HepG2 (cell line): Measurements from ENCODE around the gene HES1. TPM values are rescaled to one million over a fixed set of nuclear protein-coding genes. Genes with fewer than 3 reads are reported as not detected.

ENCODE experiments used
- ESRRA ChIP-seq: sonication (generic); formaldehyde crosslinking; IDR thresholded peaks from 2 replicates; pipeline ENCODE4 v1.5.1; 2020; ENCODE audit warnings: mild to moderate bottlenecking, low read depth, missing genetic modification reagents
- GLI4 ChIP-seq: sonication (generic); formaldehyde crosslinking; IDR thresholded peaks from 2 replicates; pipeline ENCODE4 v1.5.1; 2020; ENCODE audit warnings: missing genetic modification reagents, mild to moderate bottlenecking, moderate library complexity, borderline replicate concordance
- JARID2 ChIP-seq: sonication (generic); formaldehyde crosslinking; IDR thresholded peaks from 2 replicates; pipeline ENCODE4 v1.8.1; 2023; ENCODE audit warnings: missing genetic modification reagents, inconsistent platforms; ENCODE audit not compliant: insufficient replicate concordance
- KDM3A ChIP-seq: IDR thresholded peaks from 2 replicates; pipeline ENCODE4 v1.6.1; 2018; ENCODE audit warnings: low read depth, missing compliant biosample characterization
- MTF2 ChIP-seq: sonication (generic); formaldehyde crosslinking; IDR thresholded peaks from 2 replicates; pipeline ENCODE4 v1.5.0; 2020; ENCODE audit warnings: missing genetic modification reagents, borderline replicate concordance
- NFE2 ChIP-seq: sonication (generic); formaldehyde crosslinking; IDR thresholded peaks from 2 replicates; pipeline ENCODE4 v1.4.0; 2020; ENCODE audit warnings: missing genetic modification reagents
- NFRKB ChIP-seq: fragments of 450-650 bp; IDR thresholded peaks from 2 replicates; pipeline ENCODE4 v1.6.1; 2017
- PAF1 ChIP-seq: IDR thresholded peaks from 2 replicates; pipeline ENCODE4 v1.6.1; 2016; ENCODE audit warnings: missing genetic modification reagents, missing compliant biosample characterization
- SNAI1 ChIP-seq: sonication (generic); formaldehyde crosslinking; IDR thresholded peaks from 2 replicates; pipeline ENCODE4 v1.5.0; 2020; ENCODE audit warnings: mild to moderate bottlenecking, missing genetic modification reagents, borderline replicate concordance
- SRSF9 ChIP-seq: fragments of 200-400 bp; formaldehyde crosslinking; IDR thresholded peaks from 2 replicates; pipeline ENCODE4 v1.6.1; 2018; ENCODE audit warnings: borderline replicate concordance, mild to moderate bottlenecking, low read depth, low read length; ENCODE audit not compliant: insufficient read depth, poor library complexity, severe bottlenecking
- XRCC5 ChIP-seq: fragments of 200-400 bp; formaldehyde crosslinking; optimal IDR thresholded peaks from 2 replicates; pipeline ENCODE3; 2017; ENCODE audit warnings: mild to moderate bottlenecking, low read length
- ZFP41 ChIP-seq: sonication (generic); formaldehyde crosslinking; IDR thresholded peaks from 2 replicates; pipeline ENCODE4 v1.4.0; 2020; ENCODE audit warnings: mild to moderate bottlenecking, missing genetic modification reagents, borderline replicate concordance
- ZNF263 ChIP-seq: sonication (generic); formaldehyde crosslinking; IDR thresholded peaks from 2 replicates; pipeline ENCODE4 v1.4.0; 2020; ENCODE audit warnings: missing genetic modification reagents
- ZNF383 ChIP-seq: sonication (generic); formaldehyde crosslinking; IDR thresholded peaks from 2 replicates; pipeline ENCODE4 v1.4.0; 2020; ENCODE audit warnings: missing genetic modification reagents, mild to moderate bottlenecking, borderline replicate concordance
- ZNF572 ChIP-seq: sonication (generic); formaldehyde crosslinking; IDR thresholded peaks from 2 replicates; pipeline ENCODE4 v1.5.1; 2020; ENCODE audit warnings: mild to moderate bottlenecking, missing genetic modification reagents
- ZNF75D ChIP-seq: sonication (generic); formaldehyde crosslinking; IDR thresholded peaks from 2 replicates; pipeline ENCODE4 v1.8.1; 2023; ENCODE audit warnings: missing genetic modification reagents, mild to moderate bottlenecking, borderline replicate concordance
- ZNF777 ChIP-seq: sonication (generic); formaldehyde crosslinking; IDR thresholded peaks from 2 replicates; pipeline ENCODE4 v1.4.0; 2020; ENCODE audit warnings: missing genetic modification reagents
- ZZZ3 ChIP-seq: sonication (generic); formaldehyde crosslinking; IDR thresholded peaks from 2 replicates; pipeline ENCODE4 v1.4.0; 2020; ENCODE audit warnings: missing genetic modification reagents, mild to moderate bottlenecking, borderline replicate concordance
- polyA plus RNA-seq, 8 experiments: library from polyadenylated mRNA; depleted of rRNA in 3 of 8; stranded (reverse) in 7 of 8; unstranded in 1 of 8; fragments of >200 nt; fragmentation: Illumina TruSeq in 4 of 8; extraction: Trizol in 4 of 8; gene quantifications; 2 replicates each; pipeline versions ENCODE4 v1.2.1 to v1.2.3, GENCODE V29; 2011 to 2016; ENCODE audit warnings: low read depth in 4 of 8, missing spikeins in 1 of 8, mixed read lengths in 1 of 8; ENCODE audit not compliant: insufficient read depth in 1 of 8
- total RNA-seq, 5 experiments: library from RNA; depleted of rRNA; stranded (reverse); fragments of >200 nt; fragmentation: Illumina TruSeq; extraction: Trizol; gene quantifications; 2 replicates each; pipeline ENCODE4 v1.2.3, GENCODE V29; 2016; ENCODE audit warnings: low read depth in 1 of 5
- TF ChIP-seq, protein P1 (sequence below): sonication (generic); formaldehyde crosslinking; IDR thresholded peaks from 2 replicates; pipeline ENCODE4 v1.8.0; 2022; ENCODE audit warnings: missing genetic modification reagents, mild to moderate bottlenecking, borderline replicate concordance
- TF ChIP-seq, protein P2 (sequence below): sonication (generic); formaldehyde crosslinking; IDR thresholded peaks from 2 replicates; pipeline ENCODE4 v1.4.0; 2020; ENCODE audit warnings: missing genetic modification reagents, mild to moderate bottlenecking, borderline replicate concordance
- TF ChIP-seq, protein P3 (sequence below): sonication (generic); formaldehyde crosslinking; IDR thresholded peaks from 2 replicates; pipeline ENCODE4 v1.4.0; 2020; ENCODE audit warnings: mild to moderate bottlenecking, missing genetic modification reagents
- TF ChIP-seq, protein P4 (sequence below): sonication (generic); formaldehyde crosslinking; IDR thresholded peaks from 2 replicates; pipeline ENCODE4 v1.5.0; 2020; ENCODE audit warnings: missing genetic modification reagents
- TF ChIP-seq, protein P5 (sequence below): sonication (generic); formaldehyde crosslinking; IDR thresholded peaks from 2 replicates; pipeline ENCODE4 v1.4.0; 2020; ENCODE audit warnings: missing genetic modification reagents, borderline replicate concordance
- TF ChIP-seq, protein P6 (sequence below): sonication (generic); formaldehyde crosslinking; IDR thresholded peaks from 2 replicates; pipeline ENCODE4 v1.4.0; 2020; ENCODE audit warnings: mild to moderate bottlenecking, missing genetic modification reagents

HES1 gene
- total and polyA plus RNA-seq, 2 of the 13 experiments (the other 11 are each of a cell fraction or from before 2014, with no cell fraction given), result 15.4 to 19.8 TPM

DNA sequence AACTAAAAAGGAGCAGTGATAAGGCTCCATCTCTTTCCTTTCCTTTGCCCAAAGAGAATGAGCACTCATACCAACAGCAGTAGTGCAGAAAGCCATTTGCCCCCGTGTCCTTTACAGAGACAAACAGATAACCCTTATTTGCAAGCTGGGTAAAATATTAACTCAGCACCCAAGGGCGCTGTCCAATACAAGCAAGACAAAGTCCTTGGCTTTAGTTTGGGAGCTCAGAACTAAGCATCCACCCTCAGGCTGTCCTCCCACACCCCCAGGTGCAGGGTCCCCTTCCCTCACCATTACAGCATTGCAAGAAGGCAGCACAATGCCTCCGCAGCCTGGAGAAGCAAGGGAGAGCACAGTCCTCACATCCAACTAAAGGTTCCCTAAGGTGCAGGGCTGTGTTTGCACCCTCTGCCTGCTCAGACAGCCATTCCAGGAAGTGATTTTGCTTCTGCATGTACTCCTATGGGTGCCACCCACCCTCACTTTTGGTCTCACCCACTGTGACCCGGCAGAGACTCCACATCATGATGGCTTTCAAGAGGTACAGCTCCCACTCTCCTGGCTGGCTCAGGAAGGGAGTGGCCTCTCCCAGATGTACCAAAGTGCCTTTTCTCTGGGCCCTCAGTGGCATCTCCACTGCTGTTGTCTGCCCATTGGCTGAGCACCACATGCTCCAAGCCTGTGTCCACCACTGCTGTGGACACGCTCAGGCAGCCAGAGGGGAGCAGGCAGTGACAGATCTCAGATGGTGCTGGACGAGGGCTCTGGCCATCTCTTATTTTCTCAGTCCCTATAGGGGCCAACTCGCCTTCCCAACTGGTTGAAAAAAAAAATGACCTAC lies 34.1 kb upstream of the HES1 start (continued):
- TF ChIP-seq ZZZ3 (no peak), ZFP41 (CRISPR knock-in tag) (no peak), GLI4 (CRISPR knock-in tag) (no peak), JARID2 (CRISPR knock-in tag) (no peak), ZNF263 (CRISPR knock-in tag) (peak; percentile 92), NFE2 (CRISPR knock-in tag) (no peak), MTF2 (CRISPR knock-in tag) (no peak), ZNF383 (CRISPR knock-in tag) (no peak), NFRKB (no peak), XRCC5 (peak; percentile 7), ZNF777 (CRISPR knock-in tag) (no peak), PAF1 (CRISPR knock-in tag) (no peak), KDM3A (0 out of 2 replicates have a peak, but pooled peaks have one; percentile 34), SRSF9 (no peak), ESRRA (CRISPR knock-in tag) (peak; percentile 61; the same call in 1 of the 2 replicates), SNAI1 (CRISPR knock-in tag) (no peak), ZNF572 (CRISPR knock-in tag) (no peak), ZNF75D (CRISPR knock-in tag) (no peak)
- TF ChIP-seq, protein P1, sequence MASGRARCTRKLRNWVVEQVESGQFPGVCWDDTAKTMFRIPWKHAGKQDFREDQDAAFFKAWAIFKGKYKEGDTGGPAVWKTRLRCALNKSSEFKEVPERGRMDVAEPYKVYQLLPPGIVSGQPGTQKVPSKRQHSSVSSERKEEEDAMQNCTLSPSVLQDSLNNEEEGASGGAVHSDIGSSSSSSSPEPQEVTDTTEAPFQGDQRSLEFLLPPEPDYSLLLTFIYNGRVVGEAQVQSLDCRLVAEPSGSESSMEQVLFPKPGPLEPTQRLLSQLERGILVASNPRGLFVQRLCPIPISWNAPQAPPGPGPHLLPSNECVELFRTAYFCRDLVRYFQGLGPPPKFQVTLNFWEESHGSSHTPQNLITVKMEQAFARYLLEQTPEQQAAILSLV (CRISPR knock-in tag), result no peak
- TF ChIP-seq, protein P2, sequence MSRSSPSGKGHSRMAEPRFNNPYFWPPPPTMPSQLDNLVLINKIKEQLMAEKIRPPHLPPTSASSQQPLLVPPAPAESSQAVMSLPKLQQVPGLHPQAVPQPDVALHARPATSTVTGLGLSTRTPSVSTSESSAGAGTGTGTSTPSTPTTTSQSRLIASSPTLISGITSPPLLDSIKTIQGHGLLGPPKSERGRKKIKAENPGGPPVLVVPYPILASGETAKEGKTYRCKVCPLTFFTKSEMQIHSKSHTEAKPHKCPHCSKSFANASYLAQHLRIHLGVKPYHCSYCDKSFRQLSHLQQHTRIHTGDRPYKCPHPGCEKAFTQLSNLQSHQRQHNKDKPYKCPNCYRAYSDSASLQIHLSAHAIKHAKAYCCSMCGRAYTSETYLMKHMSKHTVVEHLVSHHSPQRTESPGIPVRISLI (CRISPR knock-in tag), result peak; percentile 50; the same call in 1 of the 2 replicates
- TF ChIP-seq, protein P3, sequence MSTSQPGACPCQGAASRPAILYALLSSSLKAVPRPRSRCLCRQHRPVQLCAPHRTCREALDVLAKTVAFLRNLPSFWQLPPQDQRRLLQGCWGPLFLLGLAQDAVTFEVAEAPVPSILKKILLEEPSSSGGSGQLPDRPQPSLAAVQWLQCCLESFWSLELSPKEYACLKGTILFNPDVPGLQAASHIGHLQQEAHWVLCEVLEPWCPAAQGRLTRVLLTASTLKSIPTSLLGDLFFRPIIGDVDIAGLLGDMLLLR (CRISPR knock-in tag), result no peak
- TF ChIP-seq, protein P4, sequence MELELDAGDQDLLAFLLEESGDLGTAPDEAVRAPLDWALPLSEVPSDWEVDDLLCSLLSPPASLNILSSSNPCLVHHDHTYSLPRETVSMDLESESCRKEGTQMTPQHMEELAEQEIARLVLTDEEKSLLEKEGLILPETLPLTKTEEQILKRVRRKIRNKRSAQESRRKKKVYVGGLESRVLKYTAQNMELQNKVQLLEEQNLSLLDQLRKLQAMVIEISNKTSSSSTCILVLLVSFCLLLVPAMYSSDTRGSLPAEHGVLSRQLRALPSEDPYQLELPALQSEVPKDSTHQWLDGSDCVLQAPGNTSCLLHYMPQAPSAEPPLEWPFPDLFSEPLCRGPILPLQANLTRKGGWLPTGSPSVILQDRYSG (CRISPR knock-in tag), result no peak
- TF ChIP-seq, protein P5, sequence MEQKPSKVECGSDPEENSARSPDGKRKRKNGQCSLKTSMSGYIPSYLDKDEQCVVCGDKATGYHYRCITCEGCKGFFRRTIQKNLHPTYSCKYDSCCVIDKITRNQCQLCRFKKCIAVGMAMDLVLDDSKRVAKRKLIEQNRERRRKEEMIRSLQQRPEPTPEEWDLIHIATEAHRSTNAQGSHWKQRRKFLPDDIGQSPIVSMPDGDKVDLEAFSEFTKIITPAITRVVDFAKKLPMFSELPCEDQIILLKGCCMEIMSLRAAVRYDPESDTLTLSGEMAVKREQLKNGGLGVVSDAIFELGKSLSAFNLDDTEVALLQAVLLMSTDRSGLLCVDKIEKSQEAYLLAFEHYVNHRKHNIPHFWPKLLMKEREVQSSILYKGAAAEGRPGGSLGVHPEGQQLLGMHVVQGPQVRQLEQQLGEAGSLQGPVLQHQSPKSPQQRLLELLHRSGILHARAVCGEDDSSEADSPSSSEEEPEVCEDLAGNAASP (CRISPR knock-in tag), result peak; percentile 74; the same call in 1 of the 2 replicates
- TF ChIP-seq, protein P6, sequence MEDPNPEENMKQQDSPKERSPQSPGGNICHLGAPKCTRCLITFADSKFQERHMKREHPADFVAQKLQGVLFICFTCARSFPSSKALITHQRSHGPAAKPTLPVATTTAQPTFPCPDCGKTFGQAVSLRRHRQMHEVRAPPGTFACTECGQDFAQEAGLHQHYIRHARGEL, result no peak
